ENCODE data around the gene ZNF597. TPM values are rescaled to one million over a fixed set of nuclear protein-coding genes. Genes with fewer than 3 reads are reported as not detected.
A peak's percentile ranks its signal among the peaks of the same experiment; 100 is the strongest.

ZNF597 gene, protein sequence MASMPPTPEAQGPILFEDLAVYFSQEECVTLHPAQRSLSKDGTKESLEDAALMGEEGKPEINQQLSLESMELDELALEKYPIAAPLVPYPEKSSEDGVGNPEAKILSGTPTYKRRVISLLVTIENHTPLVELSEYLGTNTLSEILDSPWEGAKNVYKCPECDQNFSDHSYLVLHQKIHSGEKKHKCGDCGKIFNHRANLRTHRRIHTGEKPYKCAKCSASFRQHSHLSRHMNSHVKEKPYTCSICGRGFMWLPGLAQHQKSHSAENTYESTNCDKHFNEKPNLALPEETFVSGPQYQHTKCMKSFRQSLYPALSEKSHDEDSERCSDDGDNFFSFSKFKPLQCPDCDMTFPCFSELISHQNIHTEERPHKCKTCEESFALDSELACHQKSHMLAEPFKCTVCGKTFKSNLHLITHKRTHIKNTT
- total RNA-seq (1 to 10 TPM; 2.9 to 3.2 TPM), polyA plus RNA-seq (1 to 10 TPM in 1 of 2 donors, under 1 TPM in 1; 0.25 to 1.1 TPM)
- long read RNA-seq, donor 1, full-length matches to known transcripts, result 4 of 4 reads
- long read RNA-seq, donor 1, partial matches to known transcripts, result 0 of 4 reads
- long read RNA-seq, donor 1, other reads (novel, unspliced or antisense), result 0 of 4 reads
- long read RNA-seq, donor 2, full-length matches to known transcripts, result 3 of 6 reads
- long read RNA-seq, donor 2, partial matches to known transcripts, result 0 of 6 reads
- long read RNA-seq, donor 2, other reads (novel, unspliced or antisense), result 3 of 6 reads

DNA sequence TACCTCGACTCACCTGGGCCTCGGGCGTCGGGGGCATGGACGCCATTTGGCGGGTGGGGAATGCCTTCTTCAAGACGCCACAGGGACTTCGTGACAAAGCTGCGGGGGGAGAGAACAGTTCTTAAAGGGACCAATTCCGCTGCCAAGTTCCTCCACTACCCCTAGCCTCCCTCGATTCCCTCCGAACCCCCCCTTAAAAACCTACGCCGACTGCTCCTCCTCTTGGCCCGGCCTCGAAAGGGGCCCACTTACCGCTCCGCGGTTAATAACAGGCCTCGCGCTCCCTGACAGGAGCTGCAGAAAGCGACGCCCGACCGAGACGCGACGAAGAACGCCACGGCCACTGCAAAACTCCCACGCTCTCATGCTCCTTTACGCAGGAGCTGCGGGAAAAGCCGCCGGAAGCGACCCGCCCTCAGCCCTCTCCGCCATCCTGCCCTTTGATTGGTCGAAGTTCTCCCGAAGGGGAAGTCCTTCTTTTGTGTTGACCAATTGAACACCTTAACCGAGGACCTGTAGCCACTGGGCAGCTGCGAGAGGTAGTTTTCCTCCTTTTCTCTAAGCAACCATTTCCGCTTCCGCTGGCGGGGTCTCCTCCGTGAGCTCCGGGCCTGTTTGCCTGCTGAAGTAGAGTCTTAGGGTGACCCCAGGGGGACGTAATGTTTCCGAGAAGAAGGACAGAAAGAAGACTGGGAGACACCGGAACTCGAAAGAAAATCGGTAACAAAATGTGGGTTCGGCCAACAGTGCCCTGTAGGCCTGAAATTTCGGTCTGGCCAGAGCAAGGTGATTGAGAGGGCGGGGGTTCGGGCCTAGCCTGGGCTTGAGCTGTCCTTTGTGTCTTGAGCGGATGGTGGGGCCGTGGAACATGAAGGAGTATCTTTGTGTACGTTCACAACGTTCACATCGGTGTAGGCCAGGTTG lies at the start of gene ZNF597, which contains the start of gene NAA60:
ZNF597 (minus strand) TSS at position 397 of the 924 bp plus-strand sequence; CDS start at position 46, 351 bp downstream.
NAA60 (plus strand) TSS at position 573 of the 924 bp plus-strand sequence. CDS start 32,548 bp downstream, outside the sequence.
- DNase-seq (peak; percentile 88 to 89), ATAC-seq (ENCODE audit: low FRiP score) (peak; percentile 95)
- H3K4me3 ChIP-seq (ENCODE audit: low read length in 2 of 2), result peak within 1 kb of the TSS; percentile 27 to 52
- H3K4me1 ChIP-seq (ENCODE audit: control insufficient read depth in 1 of 2, insufficient read depth in 2 of 2, low read length in 2 of 2), result no peaks in the 10 kb centered on the region
- intact Hi-C loops (cut with DNase I), result no loop called here
- H3K9me3 ChIP-seq (ENCODE audit: control insufficient read depth, low read length), result peaks cover 4% of the 10 kb centered on the region
- peak within 1 kb of the TSS in 1 of 2 donors; percentile 37 for H3K27ac ChIP-seq (ENCODE audit: low read depth in 1 of 2, low read length in 2 of 2)
- H3K27me3 ChIP-seq (ENCODE audit: control insufficient read depth in 1 of 2, insufficient read depth in 2 of 2, low read length in 1 of 2), result no peaks in the 10 kb centered on the region
- no peaks in the 10 kb centered on the region for H3K36me3 ChIP-seq (ENCODE audit: control insufficient read depth in 1 of 2, insufficient read depth in 2 of 2, low read length in 1 of 2)
- WGBS, 2 donors, result 39 to 44% methylated on average over 61 of the region's 61 CpGs

DNA sequence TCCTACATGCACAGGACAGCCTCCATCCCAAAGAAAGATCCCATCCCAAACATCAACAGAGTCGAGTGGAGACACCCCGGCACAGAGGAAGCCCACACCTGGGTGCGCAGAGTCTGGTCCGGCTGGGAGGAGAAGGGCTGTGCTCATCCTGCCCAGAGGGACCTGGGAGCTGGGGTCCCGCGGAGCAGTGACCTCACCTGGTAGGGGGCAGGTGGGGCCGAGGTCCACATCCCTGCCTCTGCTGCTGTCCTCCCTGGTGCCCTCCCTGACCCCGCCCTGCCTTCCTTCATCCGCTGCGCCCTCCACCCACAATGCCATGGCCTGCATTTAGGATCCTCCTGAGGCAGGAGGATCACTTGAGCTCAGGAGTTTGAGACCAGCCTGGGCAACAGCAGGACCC lies 49.1 kb upstream of the ZNF597 start:
- ATAC-seq (ENCODE audit: low FRiP score) (no peak), DNase-seq (peak; percentile 30 to 64)
- H3K4me3 ChIP-seq (ENCODE audit: low read length in 2 of 2), result no peak overlapping the region
- no peaks in the 10 kb centered on the region for H3K36me3 ChIP-seq (ENCODE audit: control insufficient read depth in 1 of 2, insufficient read depth in 2 of 2, low read length in 1 of 2)
- no peaks in the 10 kb centered on the region for H3K4me1 ChIP-seq (ENCODE audit: control insufficient read depth in 1 of 2, insufficient read depth in 2 of 2, low read length in 2 of 2)
- H3K27me3 ChIP-seq (ENCODE audit: control insufficient read depth in 1 of 2, insufficient read depth in 2 of 2, low read length in 1 of 2), result no peaks in the 10 kb centered on the region
- WGBS, 2 donors, result 88 to 94% methylated on average over 10 of the region's 10 CpGs
- no peaks in the 10 kb centered on the region for H3K9me3 ChIP-seq (ENCODE audit: control insufficient read depth, low read length)
- intact Hi-C loops (cut with DNase I), result no loop called here
- H3K27ac ChIP-seq (ENCODE audit: low read depth in 1 of 2, low read length in 2 of 2), result no peak overlapping the region

DNA sequence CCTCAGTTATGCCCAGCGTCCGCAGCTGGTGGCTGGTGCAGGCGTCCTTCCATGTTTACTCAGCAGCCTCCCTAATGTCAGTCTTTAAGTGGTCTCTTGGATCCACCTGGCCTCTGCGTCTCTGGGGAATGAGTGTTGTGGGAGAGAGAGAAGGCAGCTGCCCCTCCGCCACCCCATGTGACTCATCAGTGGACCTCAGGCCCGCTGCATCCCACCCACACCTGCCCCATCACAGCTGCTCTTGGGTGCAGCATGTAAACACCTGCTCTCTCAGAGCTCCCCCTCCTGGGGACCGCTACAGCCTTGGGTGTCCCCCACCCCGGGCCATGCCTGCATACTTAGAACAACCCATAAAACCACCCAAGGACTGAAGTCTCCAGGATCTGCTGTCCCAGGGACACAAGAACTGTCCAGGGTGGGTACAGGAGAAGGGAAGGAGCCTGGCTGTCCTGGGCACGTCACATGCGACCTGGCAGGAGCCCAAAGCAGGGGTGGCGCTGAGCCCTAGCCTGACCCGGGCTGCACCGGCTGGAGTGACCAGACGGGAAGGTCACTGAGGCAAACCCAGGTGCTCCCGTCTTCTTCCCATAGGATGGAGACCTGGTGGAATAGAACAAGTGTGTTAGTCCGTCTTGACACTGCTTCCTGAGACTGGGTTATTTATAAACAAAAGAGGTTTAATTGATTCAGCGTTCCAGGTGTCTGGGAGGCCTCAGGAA lies 47.8 kb upstream of the ZNF597 start:
- H3K4me1 ChIP-seq (ENCODE audit: control insufficient read depth in 1 of 2, insufficient read depth in 2 of 2, low read length in 2 of 2), result no peaks in the 10 kb centered on the region
- no peak for ATAC-seq (ENCODE audit: low FRiP score)
- H3K36me3 ChIP-seq (ENCODE audit: control insufficient read depth in 1 of 2, insufficient read depth in 2 of 2, low read length in 1 of 2), result no peaks in the 10 kb centered on the region
- H3K27me3 ChIP-seq (ENCODE audit: control insufficient read depth in 1 of 2, insufficient read depth in 2 of 2, low read length in 1 of 2), result no peaks in the 10 kb centered on the region
- peak; percentile 42 to 69 for DNase-seq
- 54 to 59% methylated on average over 17 of the region's 17 CpGs for WGBS, 2 donors
- no peak overlapping the region for H3K27ac ChIP-seq (ENCODE audit: low read depth in 1 of 2, low read length in 2 of 2)
- intact Hi-C loops (cut with DNase I), result no loop called here
- no peak overlapping the region for H3K4me3 ChIP-seq (ENCODE audit: low read length in 2 of 2)
- no peaks in the 10 kb centered on the region for H3K9me3 ChIP-seq (ENCODE audit: control insufficient read depth, low read length)

DNA sequence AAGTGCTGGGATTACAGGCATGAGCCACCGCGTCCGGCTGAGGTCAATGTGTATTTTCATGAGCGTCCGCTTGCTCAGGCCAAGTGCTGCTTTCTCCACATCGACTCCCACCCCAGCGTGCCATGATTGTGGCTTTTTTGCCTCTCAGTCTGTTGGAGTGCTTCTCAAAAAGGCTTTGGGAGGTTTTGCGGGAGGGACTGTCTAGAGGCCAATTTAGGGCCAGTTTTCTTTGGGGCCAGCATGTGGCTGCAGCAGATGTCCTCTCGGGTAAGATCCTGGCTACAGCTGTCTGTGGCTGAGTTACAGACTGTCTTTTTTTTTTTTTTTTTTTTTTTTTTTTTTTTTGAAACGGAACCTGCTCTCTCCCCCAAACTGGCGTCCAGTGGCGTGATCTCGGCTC lies 45.5 kb upstream of the ZNF597 start:
- H3K4me1 ChIP-seq (ENCODE audit: control insufficient read depth in 1 of 2, insufficient read depth in 2 of 2, low read length in 2 of 2), result no peaks in the 10 kb centered on the region
- ATAC-seq (ENCODE audit: low FRiP score) (no peak), DNase-seq (no peak)
- no peaks in the 10 kb centered on the region for H3K27me3 ChIP-seq (ENCODE audit: control insufficient read depth in 1 of 2, insufficient read depth in 2 of 2, low read length in 1 of 2)
- H3K4me3 ChIP-seq (ENCODE audit: low read length in 2 of 2), result no peak overlapping the region
- H3K9me3 ChIP-seq (ENCODE audit: control insufficient read depth, low read length), result no peaks in the 10 kb centered on the region
- intact Hi-C loops (cut with DNase I), result no loop called here
- no peak overlapping the region for H3K27ac ChIP-seq (ENCODE audit: low read depth in 1 of 2, low read length in 2 of 2)
- 69 to 70% methylated on average over 9 of the region's 13 CpGs for WGBS, 2 donors
- peaks cover 0 to 6% of the 10 kb centered on the region in 2 donors for H3K36me3 ChIP-seq (ENCODE audit: control insufficient read depth in 1 of 2, insufficient read depth in 2 of 2, low read length in 1 of 2)

DNA sequence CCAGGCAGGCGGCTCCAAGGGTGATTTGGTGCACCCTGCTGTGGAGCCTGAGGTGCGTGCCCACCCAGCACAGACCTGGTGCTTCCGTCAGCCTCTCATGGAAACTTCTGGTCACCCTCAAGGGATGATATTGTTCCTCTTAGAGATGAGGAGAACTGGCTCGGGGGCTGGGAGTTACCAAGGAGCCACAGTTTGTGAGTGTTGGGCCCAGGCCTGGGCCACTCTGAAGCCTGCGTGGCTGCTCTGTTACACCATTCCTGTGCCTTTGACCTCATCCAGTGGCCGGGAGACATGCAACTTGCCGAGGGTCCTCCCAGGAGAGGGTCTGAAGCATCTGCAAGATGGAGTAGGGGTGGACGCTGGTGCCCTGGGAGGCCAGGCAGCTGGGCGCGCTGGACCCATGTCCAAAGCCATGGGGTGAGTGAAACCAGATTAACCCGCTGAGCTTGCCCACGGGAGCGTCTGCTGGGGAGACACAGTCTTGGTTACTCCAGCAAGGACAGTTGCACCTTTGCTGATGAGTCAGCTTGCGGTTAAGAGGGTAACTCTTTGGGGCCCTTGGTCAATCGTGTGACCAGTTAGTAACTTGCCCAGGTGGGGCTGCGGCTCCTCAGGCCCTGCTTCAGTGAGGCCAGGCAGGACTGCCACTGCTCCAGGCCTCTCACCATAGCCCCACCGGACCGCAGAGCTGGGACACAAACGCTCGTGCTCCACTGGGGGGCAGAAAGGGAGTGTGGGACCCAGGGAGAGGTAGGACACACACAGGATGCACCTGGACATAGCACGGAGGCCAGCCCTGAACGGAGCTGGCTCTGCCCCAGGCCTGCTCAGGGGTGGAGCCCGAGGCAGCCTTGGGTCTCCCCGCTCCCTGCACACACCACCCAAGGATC lies 44.5 kb upstream of the ZNF597 start:
- Histone ChIP-seq H3K4me1 (ENCODE audit: control insufficient read depth in 1 of 2, insufficient read depth in 2 of 2, low read length in 2 of 2) (no peaks in the 10 kb centered on the region), H3K27ac (ENCODE audit: low read depth in 1 of 2, low read length in 2 of 2) (no peak overlapping the region), H3K36me3 (ENCODE audit: control insufficient read depth in 1 of 2, insufficient read depth in 2 of 2, low read length in 1 of 2) (peaks cover 0 to 7% of the 10 kb centered on the region in 2 donors), H3K4me3 (ENCODE audit: low read length in 2 of 2) (no peak overlapping the region), H3K27me3 (ENCODE audit: control insufficient read depth in 1 of 2, insufficient read depth in 2 of 2, low read length in 1 of 2) (no peaks in the 10 kb centered on the region), H3K9me3 (ENCODE audit: control insufficient read depth, low read length) (no peaks in the 10 kb centered on the region)
- ATAC-seq (ENCODE audit: low FRiP score), result no peak
- 88 to 89% methylated on average over 24 of the region's 24 CpGs for WGBS, 2 donors
- peak in 1 of 2 donors; percentile 59 for DNase-seq
- intact Hi-C loops (cut with DNase I), result no loop called here

DNA sequence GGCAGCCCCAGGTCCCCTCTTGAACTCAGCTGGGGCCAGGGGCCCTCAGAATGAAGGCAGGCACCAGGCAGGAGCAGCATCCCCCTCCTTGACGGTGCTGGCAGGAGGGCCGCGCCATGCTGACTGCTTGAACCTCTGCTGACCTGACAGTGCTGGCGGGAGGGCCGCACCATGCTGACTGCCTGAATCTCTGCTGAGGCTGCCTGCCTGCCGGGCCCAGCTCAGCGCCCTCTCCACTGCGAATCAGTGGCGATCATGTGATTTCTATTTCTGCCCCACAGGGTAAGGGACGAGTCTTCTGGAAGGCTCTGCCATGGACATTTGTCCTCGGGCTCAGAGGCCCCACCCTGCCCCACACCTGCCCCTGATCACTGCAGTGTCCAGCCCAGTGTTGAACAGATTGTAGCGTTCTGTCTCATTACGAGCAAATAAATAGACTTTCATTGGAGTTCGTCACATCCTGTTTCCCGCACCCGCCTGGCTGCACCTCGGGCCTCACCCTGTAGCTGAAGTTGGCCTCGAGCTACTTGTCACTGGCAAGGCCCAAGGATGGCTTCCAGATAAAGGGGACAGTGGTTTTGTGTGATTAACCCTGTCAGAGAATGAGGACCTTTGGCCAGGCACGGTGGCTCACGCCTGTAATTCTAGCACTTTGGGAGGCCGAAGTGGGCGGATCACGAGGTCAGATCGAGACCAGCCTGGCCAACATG lies 43.4 kb upstream of the ZNF597 start:
- no peaks in the 10 kb centered on the region for H3K27me3 ChIP-seq (ENCODE audit: control insufficient read depth in 1 of 2, insufficient read depth in 2 of 2, low read length in 1 of 2)
- no peak overlapping the region for H3K27ac ChIP-seq (ENCODE audit: low read depth in 1 of 2, low read length in 2 of 2)
- H3K4me3 ChIP-seq (ENCODE audit: low read length in 2 of 2), result no peak overlapping the region
- DNase-seq, result peak; percentile 34 to 51
- no peaks in the 10 kb centered on the region for H3K9me3 ChIP-seq (ENCODE audit: control insufficient read depth, low read length)
- H3K4me1 ChIP-seq (ENCODE audit: control insufficient read depth in 1 of 2, insufficient read depth in 2 of 2, low read length in 2 of 2), result no peaks in the 10 kb centered on the region
- H3K36me3 ChIP-seq (ENCODE audit: control insufficient read depth in 1 of 2, insufficient read depth in 2 of 2, low read length in 1 of 2), result peaks cover 0 to 10% of the 10 kb centered on the region in 2 donors
- no peak for ATAC-seq (ENCODE audit: low FRiP score)
- intact Hi-C loops (cut with DNase I), result no loop called here
- WGBS, 2 donors, result 91 to 94% methylated on average over 23 to 24 of the region's 24 CpGs

Measured in aorta (tissue), 5 donors.